NCI-H1105 treated with DMSO at 0.1 percent for 48 hours (cell line): ENCODE measurements around the gene AHNAK2.

Source experiments
- DNase-seq: peaks from one replicate; lab custom pipeline; 2025; lab: John Stamatoyannopoulos, UW

The AHNAK2 gene

GRCh38 chr14:104972301-104973134 is 5.7 kb downstream of the AHNAK2 start:
- no peak for DNase-seq

- DNase-seq: no peak
Observed at GRCh38 chr14:104971447-104972240, 6.5 kb downstream of the AHNAK2 start.

DNA sequence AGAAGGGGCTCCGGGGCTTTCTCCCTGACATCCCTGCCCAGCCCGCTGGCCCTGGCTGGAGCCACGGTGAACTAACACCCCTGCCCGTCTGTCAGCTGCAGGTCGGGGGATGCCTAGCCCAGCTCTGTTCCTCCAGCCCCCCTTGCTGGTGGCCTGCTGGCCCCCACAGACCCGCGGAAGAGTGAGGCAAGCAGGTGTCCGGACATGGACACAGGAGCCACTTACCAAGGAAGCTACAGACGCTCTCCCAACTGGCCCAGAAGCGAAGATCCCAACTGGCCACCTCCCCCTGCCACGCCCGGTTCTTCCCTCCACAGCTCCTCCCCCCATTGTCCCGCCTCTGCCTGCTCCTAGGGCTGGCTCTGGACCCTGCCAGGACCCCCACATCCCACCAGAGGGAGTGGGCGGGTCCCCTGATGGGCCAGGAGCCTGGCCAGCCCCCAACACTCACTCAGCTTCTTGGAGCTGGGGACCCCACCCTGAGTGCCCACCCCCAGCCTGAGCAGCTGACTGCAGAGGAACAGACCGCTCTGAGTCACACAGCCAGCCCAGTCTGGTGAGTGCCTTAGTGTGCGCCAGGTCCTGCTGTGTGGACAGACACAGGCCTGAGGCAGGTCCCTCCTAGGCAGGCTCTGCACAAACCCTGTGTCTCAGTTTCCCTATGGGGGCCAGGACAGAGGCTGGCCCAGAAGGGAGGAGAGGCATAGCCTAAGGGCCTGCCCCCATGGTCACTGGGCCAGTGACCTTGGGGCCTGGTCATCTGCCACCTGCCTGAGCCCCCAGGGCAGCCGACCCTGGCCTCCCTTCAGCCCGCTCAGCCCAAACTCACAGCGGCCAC is 7.7 kb downstream of the AHNAK2 start:
- no peak for DNase-seq

DNA sequence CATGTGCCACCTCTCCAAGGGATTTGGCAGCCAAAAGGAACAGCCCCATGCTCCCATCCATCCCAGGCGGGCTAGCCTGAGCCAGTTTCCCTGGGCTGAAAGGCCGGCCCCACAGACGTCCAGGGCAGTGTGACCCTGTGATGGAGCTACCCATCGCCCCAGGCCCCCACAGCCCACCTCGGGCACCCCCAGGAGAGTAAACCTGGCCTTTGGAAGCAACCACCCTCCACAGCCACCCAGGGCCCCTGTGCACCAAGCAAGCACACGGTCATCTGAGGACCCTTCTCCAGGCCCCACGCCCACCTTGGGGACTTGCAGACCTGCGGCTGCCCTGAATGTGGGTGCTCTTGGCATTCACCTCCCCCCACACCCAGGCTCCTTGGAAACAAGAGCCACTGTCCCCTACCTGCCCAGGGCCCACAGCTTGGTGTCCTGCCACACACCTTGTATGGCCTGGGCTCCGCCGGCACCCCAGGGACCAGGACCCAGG is 8.4 kb downstream of the AHNAK2 start:
- DNase-seq: no peak

- no peak for DNase-seq
Observed at GRCh38 chr14:104968541-104969401, 9.4 kb downstream of the AHNAK2 start.

DNA sequence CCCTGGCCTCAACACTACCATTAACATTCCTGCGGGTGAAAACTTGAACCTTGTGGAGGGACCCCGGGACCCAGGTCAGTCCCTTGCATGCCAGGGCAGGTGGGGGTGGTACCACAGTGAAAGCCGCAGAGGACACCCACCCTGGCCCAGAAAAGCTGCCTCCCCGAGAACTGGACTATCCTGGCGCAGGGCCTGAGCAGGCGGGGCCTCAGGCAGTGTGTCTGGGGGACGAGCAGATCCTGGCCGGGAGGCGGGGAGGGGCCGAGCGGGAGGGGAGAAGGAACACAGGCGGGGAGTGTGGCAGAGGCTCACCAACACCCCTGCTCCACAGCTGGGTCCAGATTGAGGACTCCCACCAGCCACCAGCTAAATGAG is 10.0 kb downstream of the AHNAK2 start:
- DNase-seq: no peak

GRCh38 chr14:104967386-104968152 is 10.6 kb downstream of the AHNAK2 start:
- no peak for DNase-seq

DNA sequence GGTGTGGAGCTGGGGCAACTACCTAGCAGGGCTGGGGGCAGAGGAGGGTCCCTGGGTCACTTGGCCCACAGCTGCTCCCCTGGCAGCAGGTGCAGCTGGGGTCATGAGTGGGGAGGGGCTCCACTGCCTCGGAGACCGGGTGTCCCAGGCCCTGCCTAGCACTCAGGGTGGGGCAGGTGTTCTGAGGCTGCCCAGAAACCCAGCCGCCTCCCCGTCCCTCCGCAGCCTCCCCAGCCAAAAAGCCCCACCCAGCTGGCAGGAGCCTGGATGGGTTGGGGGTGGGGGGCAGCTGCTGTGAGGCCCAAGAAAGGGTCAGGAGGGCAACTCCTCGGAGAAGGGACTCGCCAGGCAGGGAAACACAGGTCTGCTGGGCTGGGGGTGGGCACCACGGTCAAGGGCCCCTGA is 11.2 kb downstream of the AHNAK2 start:
- no peak for DNase-seq

DNA sequence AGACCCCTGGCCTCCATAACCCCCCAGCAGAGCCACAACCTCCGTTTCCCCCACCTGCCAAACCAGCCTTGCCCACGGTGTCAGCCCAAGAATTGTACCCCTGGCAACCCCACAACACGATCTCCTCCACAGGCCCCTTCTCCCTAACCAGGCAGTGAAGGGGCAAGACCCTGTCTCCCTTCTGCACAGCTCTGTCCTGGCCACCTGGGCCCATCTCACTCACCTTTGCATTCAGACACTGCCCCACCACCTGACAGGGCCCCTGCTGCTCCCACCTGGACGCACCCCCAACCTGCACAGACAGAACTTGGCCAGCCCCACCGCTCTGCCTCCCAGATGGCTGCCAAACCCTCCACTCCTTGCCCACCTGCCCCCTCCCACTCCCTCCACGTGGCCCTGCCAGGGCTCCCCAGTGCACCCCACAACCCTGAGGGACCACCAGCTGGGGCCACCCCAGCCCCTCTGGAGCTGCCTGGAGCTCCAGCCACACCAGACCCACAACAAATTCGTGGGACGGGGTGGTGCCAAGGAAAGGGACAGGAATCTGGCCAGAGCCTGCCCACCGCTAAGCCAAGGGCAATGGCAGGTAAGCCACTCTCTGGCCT is 11.8 kb downstream of the AHNAK2 start:
- DNase-seq: no peak

GRCh38 chr14:104965561-104966231 is 12.5 kb downstream of the AHNAK2 start:
- DNase-seq: no peak

DNA sequence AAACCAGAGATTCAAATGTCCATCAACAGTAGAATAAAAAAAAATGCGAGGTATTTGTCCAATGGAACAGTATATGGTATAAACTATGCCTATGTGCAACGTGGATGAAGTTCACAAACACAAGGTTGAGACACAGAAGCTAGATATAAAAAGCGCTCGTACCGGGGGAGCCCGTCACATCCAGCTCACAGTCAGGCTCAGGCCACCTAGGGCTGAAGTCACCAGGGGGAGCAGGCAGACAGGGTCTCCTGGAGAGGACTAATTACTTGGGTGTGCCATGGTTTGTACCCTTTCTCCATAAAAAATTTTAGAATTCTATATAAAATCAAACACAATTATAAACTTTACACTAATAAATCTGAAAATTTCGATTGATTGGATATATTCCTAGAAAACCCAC is 13.6 kb downstream of the AHNAK2 start:
- DNase-seq: no peak

- DNase-seq: no peak
Observed at GRCh38 chr14:104957146-104958113, 20.7 kb downstream of the AHNAK2 start.

GRCh38 chr14:104956290-104956890 is 21.8 kb downstream of the AHNAK2 start:
- DNase-seq: no peak

DNA sequence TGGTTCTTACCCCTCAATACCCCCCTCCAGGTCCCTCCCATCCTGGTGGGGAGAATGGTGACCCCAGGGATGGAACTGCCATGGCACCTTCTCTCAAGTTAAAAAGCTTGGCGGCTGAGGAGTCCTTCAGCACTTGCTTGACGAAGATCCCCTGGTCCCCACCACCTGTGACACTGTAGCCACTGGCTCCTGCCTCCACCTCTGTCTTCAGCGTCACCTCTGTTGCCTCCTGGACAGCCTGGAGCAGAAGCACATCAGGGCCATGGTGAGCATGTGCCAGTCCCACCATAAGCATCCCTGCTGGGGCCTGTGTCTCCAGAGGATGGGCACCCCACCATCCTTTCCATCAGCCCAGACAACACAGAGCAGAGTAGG is 22.8 kb downstream of the AHNAK2 start:
- DNase-seq: no peak

DNA sequence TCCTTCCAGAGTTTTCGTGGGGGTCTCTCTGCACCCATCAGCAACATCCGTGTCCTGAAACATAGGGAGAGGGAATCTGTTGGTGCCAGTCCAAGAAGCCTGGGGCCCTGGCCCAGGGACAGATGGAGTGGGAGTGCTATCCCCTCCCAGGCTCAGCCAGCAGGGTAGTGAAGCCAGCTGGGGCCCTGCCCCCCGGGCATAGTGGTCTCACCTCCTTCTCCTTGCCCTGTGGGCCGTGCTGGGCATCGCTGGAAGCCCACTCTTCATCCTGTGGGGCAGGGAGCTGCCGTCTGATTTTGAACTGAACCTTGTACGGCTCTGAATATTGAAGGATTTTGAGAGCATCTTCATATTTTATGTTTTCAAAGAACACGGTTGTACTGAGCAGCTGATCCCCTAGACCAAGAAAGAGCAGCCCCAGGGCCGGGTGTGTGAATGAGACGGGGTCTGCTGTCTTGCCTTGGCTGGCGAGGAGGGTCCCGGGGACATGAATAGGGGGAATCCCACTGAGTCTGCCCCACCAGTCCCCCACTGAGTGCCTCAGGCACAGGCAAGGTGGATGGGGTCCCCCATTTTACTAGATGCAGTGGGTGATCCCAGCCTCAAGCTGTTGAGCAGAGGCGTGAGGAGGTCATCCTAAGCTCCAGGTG is 23.3 kb downstream of the AHNAK2 start:
- DNase-seq: no peak

- DNase-seq: no peak
Observed at GRCh38 chr14:104953896-104954656, 24.1 kb downstream of the AHNAK2 start.

- no peak for DNase-seq
Observed at GRCh38 chr14:104953097-104953496, 25.1 kb downstream of the AHNAK2 start.
